Hematopoietic multipotent progenitor cell treated with erythropoietin and hydrocortisone succinate and interleukin-3 and kit ligand, for 6 days (in vitro differentiated cells): ENCODE data around the gene ERFE.

Source experiments
- DNase-seq: peaks from one replicate; pipeline ENCODE4 v3.0.0-alpha.2; 2015

ERFE gene

GRCh38 chr2:238126775-238127164 is 32.0 kb upstream of the ERFE start:
- DNase-seq: no peak

- peak; percentile 57 for DNase-seq
Measured at GRCh38 chr2:238127165-238128060, 31.4 kb upstream of the ERFE start.

GRCh38 chr2:238128061-238128440 is 30.7 kb upstream of the ERFE start:
- DNase-seq: no peak

- no peak for DNase-seq
Measured at GRCh38 chr2:238128534-238129001, 30.2 kb upstream of the ERFE start.

GRCh38 chr2:238129166-238130010 is 29.4 kb upstream of the ERFE start:
- no peak for DNase-seq

- no peak for DNase-seq
Measured at GRCh38 chr2:238130111-238130695, 28.6 kb upstream of the ERFE start.

GRCh38 chr2:238130696-238131628 is 27.8 kb upstream of the ERFE start:
- DNase-seq: no peak

GRCh38 chr2:238131761-238132462 is 26.9 kb upstream of the ERFE start:
- DNase-seq: no peak

GRCh38 chr2:238132463-238133450 is 26.0 kb upstream of the ERFE start:
- no peak for DNase-seq

- DNase-seq: no peak
Measured at GRCh38 chr2:238133499-238134392, 25.0 kb upstream of the ERFE start.

- no peak for DNase-seq
Measured at GRCh38 chr2:238134393-238134785, 24.4 kb upstream of the ERFE start.

GRCh38 chr2:238135601-238136150 is 23.1 kb upstream of the ERFE start:
- DNase-seq: no peak

- DNase-seq: peak; percentile 41
Measured at GRCh38 chr2:238136820-238137537, 21.8 kb upstream of the ERFE start.

- DNase-seq: no peak
Measured at GRCh38 chr2:238137885-238138284, 20.9 kb upstream of the ERFE start.

- no peak for DNase-seq
Measured at GRCh38 chr2:238138331-238139195, 20.2 kb upstream of the ERFE start, which contains the start of gene KLHL30. Gene KLHL30 (plus strand): TSS chr2:238138668. CDS start chr2:238140755, 2,087 bp downstream.

GRCh38 chr2:238139196-238140039 is 19.4 kb upstream of the ERFE start:
- peak; percentile 50 for DNase-seq
